NCI-H2227 (cell line): Measurements from ENCODE around the gene UBR1.

ENCODE experiments used
- DNase-seq: peaks from one replicate; lab custom pipeline; 2025; ENCODE audit not compliant: unreplicated experiment; lab: John Stamatoyannopoulos, UW

UBR1 gene

GRCh38 chr15:43107751-43108150, 1.9 kb upstream of the UBR1 start:
- DNase-seq = no peak

GRCh38 chr15:43106486-43106829, 620 bp upstream of the UBR1 start:
- no peak for DNase-seq

DNA sequence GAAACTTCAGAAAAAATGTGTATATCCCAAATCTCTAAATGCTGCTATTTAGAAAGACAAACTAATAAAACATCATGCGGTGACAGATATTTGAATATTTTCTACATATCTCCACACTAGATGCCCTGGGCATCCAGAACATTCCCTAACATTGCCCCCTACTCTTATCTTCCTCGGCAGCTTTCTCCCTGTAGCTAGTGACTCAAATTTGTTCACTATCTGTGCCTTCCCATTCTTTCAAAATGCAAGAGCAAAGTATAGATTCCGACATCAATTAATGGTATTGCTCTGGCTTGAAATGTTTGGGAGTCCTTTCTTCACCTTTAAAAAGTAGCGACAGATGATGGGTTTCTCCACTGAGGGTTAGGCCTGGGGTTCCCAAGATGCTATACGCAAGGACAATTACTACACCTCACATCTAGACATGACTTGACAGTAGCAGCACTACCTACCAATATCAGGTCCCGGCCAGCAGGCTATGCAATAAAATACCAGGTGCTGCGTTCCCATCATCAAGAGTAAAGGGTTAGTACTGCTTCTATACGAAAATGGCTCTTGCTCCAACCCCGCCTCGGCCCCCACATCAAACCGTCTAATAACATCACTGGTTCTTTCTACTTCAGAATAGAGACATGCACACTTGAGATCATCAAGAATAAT, 631 bp downstream of the UBR1 start:
- no peak for DNase-seq

DNA sequence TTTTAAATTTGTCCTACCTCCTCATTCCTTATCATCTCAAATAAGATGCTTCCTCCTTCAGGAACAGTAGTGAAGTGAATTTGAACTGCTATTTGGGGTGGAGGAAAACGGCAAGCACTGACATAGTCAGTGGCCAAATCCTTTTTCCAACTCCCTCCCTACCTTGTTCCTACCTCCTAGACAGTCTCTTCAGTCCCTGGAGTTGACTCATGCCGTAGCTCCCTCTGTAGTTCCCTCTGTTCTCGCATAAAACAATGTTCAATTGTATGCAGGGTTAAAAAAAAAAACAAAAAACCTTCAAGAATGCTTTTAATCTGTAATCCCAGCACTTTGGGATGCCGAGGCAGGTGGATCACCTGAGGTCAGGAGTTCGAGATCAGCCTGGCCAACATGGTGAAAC, 1.4 kb downstream of the UBR1 start:
- no peak for DNase-seq

DNA sequence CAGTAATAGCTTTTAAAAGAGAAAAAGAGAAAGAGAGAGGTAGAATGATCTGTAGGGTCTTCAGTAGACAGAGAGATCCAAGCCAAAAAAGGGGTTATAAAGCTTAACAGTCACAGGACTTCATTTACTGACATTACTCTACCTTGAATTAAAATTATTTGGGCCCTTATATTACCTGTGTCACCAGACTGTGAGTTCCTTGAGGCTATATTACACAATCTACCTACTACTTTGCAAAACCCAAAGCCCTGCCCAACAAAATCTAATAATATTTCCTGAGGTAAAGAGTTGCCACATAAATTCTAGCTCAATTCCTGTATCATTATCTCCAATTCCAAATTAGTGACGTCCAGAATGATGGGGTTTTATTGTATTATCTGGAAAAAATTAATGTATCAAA, 1.9 kb downstream of the UBR1 start:
- DNase-seq = no peak

GRCh38 chr15:43102187-43102586, 3.7 kb downstream of the UBR1 start:
- no peak for DNase-seq

DNA sequence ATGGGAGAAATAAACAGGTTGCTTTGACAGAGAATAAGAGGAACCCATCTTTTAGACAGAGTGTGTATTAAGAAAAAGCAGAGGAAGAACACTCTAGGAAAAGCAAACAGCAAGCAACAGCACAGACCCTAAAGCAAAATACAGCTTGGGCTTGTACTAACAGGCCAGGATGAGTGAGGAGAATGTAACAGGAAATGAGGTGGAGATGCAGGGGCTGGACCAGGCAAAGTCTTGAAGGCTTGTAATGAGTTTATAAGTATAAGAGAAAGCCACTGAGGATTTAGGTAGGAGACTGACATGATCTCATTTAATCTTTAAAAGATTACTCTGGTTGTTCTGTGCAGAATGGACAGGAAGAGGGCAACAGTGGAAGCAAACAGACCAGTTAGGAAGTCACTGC, 4.9 kb downstream of the UBR1 start:
- DNase-seq = no peak

DNA sequence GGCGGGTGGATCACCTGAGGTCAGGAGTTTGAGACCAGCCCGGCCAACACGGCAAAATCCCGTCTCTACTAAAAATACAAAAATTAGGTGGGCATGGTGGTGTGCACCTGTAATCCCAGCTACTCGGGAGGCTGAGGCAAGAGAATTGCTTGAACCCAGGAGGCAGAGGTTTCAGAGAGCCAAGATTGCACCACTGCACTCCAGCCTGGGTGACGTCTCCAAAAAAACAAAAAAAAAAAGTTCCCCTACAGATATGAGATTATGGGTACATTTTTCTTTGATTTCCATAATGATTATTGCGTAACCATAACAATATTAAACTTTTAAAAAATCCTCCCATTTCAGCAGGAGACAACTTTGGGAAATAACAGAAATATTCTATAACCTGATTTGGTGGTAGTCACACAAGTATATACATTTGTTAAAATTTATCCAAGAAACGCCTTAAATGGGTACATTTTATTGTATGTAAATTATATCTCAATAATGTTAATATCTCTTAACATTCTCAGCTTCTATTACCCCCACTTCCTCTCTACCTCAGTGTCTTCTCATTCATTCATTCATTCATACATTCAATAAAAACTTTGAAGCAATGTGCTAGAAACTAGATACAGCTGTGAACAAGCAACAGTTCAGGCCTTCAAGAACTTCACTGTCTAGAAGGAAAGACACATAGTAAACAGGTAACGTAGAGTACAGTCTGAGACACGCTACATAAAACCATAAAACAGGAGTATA, 6.6 kb downstream of the UBR1 start:
- no peak for DNase-seq

- DNase-seq = no peak
Measured at GRCh38 chr15:43096411-43096810, 9.4 kb downstream of the UBR1 start.

- no peak for DNase-seq
Measured at GRCh38 chr15:43095708-43096347, 10.0 kb downstream of the UBR1 start.

DNA sequence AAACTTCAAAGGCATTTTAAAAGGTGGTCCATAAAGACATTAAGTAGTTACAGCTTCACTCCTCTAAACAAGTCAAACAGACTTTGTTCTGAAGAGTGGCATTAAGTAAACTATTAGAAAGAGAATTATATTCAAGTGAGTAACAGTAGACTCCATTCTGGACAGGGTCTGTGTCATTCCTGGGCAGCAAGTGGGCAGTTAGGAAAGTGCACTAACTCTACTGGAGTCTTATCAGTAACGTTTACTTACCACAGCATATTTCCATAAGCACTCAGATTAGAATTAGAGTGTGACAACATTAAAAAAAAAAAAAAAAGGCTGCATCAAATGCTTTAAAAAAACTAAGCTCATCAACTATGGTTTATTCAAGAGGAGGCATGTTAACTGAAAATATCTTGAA, 10.6 kb downstream of the UBR1 start:
- DNase-seq = no peak

DNA sequence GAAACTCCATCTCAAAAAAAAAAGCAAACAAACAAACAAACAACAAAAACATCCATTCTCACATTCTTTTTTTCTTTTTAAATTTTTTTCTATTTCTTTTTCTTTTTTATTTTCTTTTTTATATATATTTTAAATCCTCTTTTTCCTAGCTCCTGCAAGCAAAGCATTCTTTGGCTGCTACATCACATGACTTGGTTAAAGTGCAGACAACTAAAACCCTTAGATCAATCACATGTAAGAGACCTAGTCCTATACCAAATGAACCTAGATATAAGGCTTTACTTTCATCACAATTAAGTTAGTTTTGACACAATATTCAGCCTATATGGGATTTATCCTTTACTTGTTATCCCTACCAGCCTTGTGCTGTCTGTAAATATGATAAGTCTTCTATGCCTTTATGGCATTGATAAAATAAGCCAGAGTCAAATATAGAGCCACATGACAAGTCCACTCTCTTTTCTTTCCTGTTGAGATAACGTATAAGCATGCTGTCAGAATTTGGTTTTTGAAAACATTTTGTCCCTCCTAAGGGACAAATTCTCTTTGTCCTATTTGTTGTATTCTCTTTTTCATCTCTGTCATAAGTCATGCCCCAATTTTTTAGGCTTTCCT, 11.3 kb downstream of the UBR1 start:
- no peak for DNase-seq

DNA sequence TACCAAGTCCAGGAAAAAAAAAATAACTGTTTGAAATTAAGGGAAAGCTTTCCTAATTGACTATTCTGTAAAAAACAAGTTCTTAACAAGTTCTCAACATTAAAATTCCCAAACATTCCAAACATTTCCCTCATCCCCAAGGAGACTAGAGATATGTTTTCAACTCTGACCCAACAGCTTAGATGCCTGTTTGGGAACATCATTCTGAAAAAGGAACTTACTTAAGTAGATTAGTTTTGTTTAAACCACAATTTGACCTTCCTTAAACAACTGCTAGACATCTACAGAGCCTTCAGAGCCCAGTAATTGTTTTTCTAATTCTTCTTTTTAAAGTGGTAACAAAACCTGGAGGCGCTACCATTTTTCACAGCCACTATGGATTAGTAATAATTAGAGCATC, 12.8 kb downstream of the UBR1 start:
- no peak for DNase-seq

GRCh38 chr15:43091859-43092258, 14.0 kb downstream of the UBR1 start:
- no peak for DNase-seq

GRCh38 chr15:43086551-43086950, 19.3 kb downstream of the UBR1 start:
- DNase-seq = no peak

GRCh38 chr15:43085921-43086320, 19.9 kb downstream of the UBR1 start:
- no peak for DNase-seq

DNA sequence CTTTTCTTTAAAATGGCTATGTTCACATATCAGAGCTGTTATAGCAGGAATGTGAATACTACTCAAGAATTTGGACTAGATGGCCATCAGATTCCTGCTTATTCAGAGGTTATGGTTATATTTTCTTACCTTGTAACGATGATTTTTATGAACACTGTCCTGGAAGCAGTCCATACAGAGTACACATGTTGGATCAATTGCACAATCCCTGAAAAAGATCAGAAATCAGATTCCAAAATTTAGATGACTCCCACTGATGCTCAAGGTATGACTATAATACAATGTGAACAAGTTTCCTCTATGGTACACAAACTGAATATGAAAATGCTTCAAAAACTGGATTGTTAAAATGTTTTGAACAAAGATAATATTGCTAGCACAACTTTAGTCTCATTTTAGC, 23.3 kb downstream of the UBR1 start:
- DNase-seq = no peak

- DNase-seq = no peak
Measured at GRCh38 chr15:43081283-43081682, 24.6 kb downstream of the UBR1 start.

DNA sequence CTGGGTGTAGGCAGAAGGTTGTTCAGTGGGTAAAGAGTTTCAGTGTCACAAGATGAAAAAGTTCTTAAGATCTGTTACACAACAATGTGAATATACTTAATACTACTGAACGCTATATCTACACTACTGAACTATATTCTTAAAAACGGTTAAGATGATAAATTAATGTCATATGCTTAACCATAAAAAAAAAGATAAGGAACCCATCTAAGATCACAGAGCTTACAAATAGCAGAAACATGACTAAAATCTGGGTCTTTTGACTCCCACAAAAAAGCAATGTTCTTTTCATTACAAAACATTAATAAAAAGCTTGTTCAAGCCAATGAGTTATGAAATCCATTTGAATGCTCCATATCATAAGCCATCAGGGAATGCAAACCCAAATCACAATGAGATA, 34.4 kb downstream of the UBR1 start:
- no peak for DNase-seq

DNA sequence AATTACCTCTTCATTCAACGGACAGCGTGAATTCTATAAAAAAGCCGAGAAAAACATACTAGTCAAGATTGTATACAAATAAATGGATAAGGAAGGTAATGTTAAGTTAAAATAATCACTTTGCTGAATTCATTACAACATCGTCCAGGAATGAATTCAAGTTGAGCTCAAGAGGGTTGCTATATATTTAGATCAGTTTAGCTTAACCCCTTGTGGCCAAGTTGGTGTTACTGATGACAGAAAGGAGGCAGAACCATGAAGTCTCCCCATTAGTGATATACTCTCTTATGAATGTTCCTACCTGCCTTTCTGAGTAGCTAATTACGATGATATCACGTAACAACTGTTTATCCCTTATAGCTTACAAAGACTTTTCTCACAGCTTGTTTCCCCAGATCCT, 34.9 kb downstream of the UBR1 start:
- no peak for DNase-seq

- DNase-seq = no peak
Measured at GRCh38 chr15:43070249-43070648, 35.6 kb downstream of the UBR1 start.
